ENCODE results near the gene KLHL14.

The KLHL14 gene

DNA sequence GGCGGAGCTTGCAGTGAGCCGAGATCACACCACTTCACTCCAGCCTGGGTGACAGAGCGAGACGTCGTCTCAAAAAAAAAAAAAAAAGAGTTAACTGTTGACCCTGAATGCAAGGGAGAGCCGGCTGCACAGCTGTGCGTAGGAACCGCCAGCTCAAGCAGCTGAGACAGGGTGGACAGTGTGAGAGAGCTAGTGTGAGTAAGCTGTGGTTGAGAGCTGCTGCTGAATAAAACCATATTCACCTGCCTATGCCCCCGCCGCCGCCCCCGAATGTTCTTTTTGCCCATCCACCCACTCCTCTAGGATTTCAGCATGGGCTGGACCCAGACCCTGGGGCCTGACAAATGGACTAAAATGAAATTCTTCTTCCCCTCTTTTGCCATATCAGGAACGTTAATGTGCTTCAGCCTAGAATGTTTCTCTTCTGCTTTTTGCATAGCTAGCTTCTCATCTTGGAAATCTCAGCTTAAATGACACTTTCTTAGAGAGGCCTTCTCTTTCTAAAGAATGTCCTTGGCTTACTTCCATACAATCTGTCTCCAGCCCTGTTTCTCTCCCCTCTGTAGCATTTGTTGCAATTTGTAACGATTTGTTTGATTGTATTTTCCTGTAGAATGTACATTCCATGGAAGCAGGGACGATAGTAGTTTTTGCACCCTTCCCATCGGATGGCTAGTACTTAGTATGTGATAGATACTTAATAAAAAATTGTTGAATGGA, 142.7 kb downstream of the KLHL14 start:
- TF ChIP-seq CTCF (IDR thresholded peaks at IDR 0.05; ENCODE audit: control insufficient read depth, extremely low read depth, insufficient read depth) = no peak
- no peak overlapping the region for H3K4me3 ChIP-seq (ENCODE audit: low read depth, low read length)
- no peak for DNase-seq (ENCODE audit: low read depth)

DNA sequence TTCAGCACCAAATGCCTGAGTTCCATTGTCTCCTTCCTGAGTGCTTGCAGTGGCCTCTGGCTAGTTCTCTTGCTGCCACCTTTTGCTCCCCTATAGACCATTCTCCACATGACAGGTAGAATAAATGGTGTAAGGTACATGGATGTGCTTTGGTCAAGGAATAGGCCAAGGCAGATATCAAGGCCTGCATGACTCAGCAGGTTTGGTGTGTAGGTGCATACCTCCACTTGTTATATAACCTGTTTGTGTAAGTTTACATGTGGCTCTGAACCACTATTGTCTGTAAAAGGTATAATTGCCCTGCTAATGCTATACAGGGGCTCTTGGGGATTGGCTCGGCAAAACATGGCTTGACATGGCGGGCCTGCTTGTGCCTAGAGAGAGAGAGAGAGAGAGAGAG, 143.5 kb downstream of the KLHL14 start:
- TF ChIP-seq CTCF (IDR thresholded peaks at IDR 0.05; ENCODE audit: control insufficient read depth, extremely low read depth, insufficient read depth) = no peak
- DNase-seq (ENCODE audit: low read depth) = no peak
- no peak overlapping the region for H3K4me3 ChIP-seq (ENCODE audit: low read depth, low read length)

DNA sequence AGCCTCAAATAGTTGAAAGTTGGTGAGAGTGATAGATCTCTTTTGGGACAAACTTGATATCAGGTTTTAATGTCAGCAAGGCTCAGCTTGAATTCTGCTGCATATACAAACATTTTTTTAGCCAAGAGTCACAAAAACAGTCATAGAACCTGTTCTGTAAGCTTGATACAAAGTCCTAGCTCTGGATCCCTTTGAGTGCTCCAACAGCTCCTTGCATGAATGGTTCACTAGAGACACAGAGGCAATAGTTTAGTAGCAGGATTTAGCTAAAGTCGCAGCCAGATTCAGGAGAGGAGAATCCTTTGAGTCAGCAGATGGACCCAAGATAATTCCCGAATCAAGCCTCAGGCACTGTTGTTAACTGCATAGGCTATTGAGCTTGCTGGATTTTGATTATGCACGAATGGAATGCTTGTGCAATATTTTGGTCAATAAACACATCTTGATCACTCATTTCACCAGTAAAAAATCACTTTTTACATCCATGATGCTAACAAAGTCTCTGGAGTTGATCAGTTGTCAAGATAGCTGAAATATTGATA, 148.6 kb downstream of the KLHL14 start:
- peak; percentile 33 for DNase-seq (ENCODE audit: low read depth)
- H3K4me3 ChIP-seq (ENCODE audit: low read depth, low read length) = no peak overlapping the region
- TF ChIP-seq CTCF (IDR thresholded peaks at IDR 0.05; ENCODE audit: control insufficient read depth, extremely low read depth, insufficient read depth) = no peak

DNA sequence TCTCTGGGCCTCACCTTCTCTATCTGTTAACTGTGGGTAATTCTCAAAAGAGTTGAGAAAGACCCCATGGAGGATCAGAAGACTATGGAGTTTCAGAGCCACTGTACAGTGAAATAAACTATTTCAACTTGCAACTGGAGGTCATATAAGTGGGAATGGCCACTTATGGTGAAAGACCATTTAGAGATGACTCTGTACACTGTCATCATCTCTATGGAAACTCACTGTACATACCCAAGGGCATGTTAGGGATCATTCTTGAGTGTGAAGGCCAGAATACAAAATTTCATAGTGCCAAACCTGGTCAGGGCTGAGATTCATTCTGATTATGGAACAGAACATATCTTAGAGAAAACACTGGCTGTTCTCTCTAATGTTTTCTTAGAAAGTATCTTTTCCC, 149.3 kb downstream of the KLHL14 start:
- TF ChIP-seq CTCF (IDR thresholded peaks at IDR 0.05; ENCODE audit: control insufficient read depth, extremely low read depth, insufficient read depth) = no peak
- H3K4me3 ChIP-seq (ENCODE audit: low read depth, low read length) = no peak overlapping the region
- no peak for DNase-seq (ENCODE audit: low read depth)

Measured in LNCaP clone FGC (cell line).